MM.1S (cell line): Measurements from ENCODE around the gene C10orf67.

Experiments used
- DNase-seq: peaks from one replicate; pipeline ENCODE4 v3.0.0-alpha.2; 2015
- H2AFZ ChIP-seq: fragments of 300-600 bp; sonication (generic); 2 replicates; pipeline ENCODE4 v1.6.0; 2016; ENCODE audit warnings: antibody characterized with exemption, low read length
- H3F3A ChIP-seq: fragments of 300-600 bp; sonication (generic); 2 replicates; pipeline ENCODE4 v1.6.1; 2016; ENCODE audit warnings: mild to moderate bottlenecking, antibody characterized with exemption, low read length, moderate library complexity, mixed read lengths; ENCODE audit not compliant: insufficient read depth
- H3K27ac ChIP-seq: fragments of 300-600 bp; sonication (generic); 2 replicates; pipeline ENCODE4 v1.5.1; 2016; ENCODE audit warnings: mild to moderate bottlenecking, low read length
- H3K27me3 ChIP-seq: fragments of 300-600 bp; sonication (generic); replicated peaks from 2 replicates; pipeline ENCODE4 v1.6.0; 2016; ENCODE audit warnings: low read length; ENCODE audit not compliant: insufficient read depth
- H3K36me3 ChIP-seq: fragments of 300-600 bp; sonication (generic); replicated peaks from 2 replicates; pipeline ENCODE4 v1.6.1; 2016; ENCODE audit warnings: mild to moderate bottlenecking, low read length, mixed read lengths; ENCODE audit not compliant: insufficient read depth
- H3K4me1 ChIP-seq: fragments of 300-600 bp; sonication (generic); 2 replicates; pipeline ENCODE4 v1.6.1; 2016; ENCODE audit warnings: low read length, mixed read lengths
- H3K4me2 ChIP-seq: fragments of 300-600 bp; sonication (generic); 2 replicates; pipeline ENCODE4 v1.6.0; 2016; ENCODE audit warnings: low read depth, low read length
- H3K4me3 ChIP-seq: fragments of 300-600 bp; sonication (generic); 2 replicates; pipeline ENCODE4 v1.5.1; 2016; ENCODE audit warnings: low read length, mixed read lengths
- H3K79me2 ChIP-seq: fragments of 300-600 bp; sonication (generic); 2 replicates; pipeline ENCODE4 v1.6.1; 2016; ENCODE audit warnings: mixed run types, low read length, mixed read lengths
- H3K9ac ChIP-seq: fragments of 300-600 bp; sonication (generic); 2 replicates; pipeline ENCODE4 v1.6.1; 2016; ENCODE audit warnings: low read length, mixed read lengths
- H3K9me2 ChIP-seq: fragments of 300-600 bp; sonication (generic); replicated peaks from 2 replicates; pipeline ENCODE4 v1.6.1; 2016; ENCODE audit warnings: mild to moderate bottlenecking, low read length, mixed read lengths; ENCODE audit not compliant: insufficient read depth
- H3K9me3 ChIP-seq: fragments of 300-600 bp; sonication (generic); replicated peaks from 2 replicates; pipeline ENCODE4 v1.6.1; 2016; ENCODE audit warnings: mild to moderate bottlenecking, low read length, mixed read lengths; ENCODE audit not compliant: insufficient read depth
- H4K20me1 ChIP-seq: fragments of 300-600 bp; sonication (generic); 2 replicates; pipeline ENCODE4 v1.6.1; 2016; ENCODE audit warnings: mild to moderate bottlenecking, low read length, moderate library complexity, mixed read lengths; ENCODE audit not compliant: insufficient read depth
- EZH2 ChIP-seq: fragments of 300-600 bp; sonication (generic); optimal IDR thresholded peaks from 2 replicates; pipeline ENCODE3; 2017; ENCODE audit warnings: low read depth, mild to moderate bottlenecking, antibody characterized with exemption, low read length, mixed read lengths
- EZH2phosphoT487 ChIP-seq: fragments of 300-600 bp; sonication (generic); IDR thresholded peaks from 2 replicates; pipeline ENCODE4 v1.6.1; 2018; ENCODE audit warnings: antibody characterized with exemption, low read length
- TF ChIP-seq, protein P1 (sequence below): fragments of 300-600 bp; sonication (generic); IDR thresholded peaks from 2 replicates; pipeline ENCODE4 v1.5.1; 2016; ENCODE audit warnings: antibody characterized with exemption, low read length, mixed read lengths

The C10orf67 gene

DNA sequence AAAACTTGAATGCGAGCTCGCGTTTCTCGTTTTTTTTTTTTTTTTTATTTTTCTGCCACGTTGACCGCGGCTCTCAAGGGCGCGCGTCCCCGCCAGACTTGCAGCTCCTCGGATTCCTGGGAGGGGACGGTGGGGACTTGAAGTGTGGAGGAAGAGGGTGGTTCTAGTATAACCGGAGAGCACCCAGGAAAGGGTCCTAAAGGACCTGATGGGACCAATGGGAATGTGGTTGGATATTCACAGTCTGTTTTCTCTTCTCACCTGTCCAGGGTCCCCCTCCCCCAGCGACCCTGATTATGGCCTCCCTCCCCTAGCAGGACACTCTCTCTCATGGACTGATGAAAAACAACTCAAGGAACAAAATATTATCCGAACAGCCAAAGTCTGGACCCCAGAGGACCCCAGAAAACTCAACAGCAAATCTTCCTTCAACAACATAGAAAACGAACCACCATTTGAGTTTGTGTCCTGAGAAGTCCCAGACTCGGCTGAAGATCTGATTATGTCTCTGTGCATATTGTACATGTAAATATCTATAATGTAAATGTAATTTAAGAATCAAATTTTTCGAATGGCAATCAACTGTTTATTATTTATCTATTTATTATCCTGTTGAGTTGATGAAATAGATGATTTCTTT is 151.0 kb downstream of the C10orf67 start:
- Histone ChIP-seq H3K4me3 (no peak overlapping the region), H3K4me2 (no peak overlapping the region), H3K9me3 (no peaks in the 10 kb centered on the region), H4K20me1 (no peaks in the 10 kb centered on the region), H3K9ac (no peak overlapping the region), H3K4me1 (no peaks in the 10 kb centered on the region), H3K79me2 (no peaks in the 10 kb centered on the region), H3K9me2 (no peaks in the 10 kb centered on the region), H3K36me3 (no peaks in the 10 kb centered on the region), H3F3A (no peaks in the 10 kb centered on the region), H3K27ac (no peak overlapping the region), H3K27me3 (no peaks in the 10 kb centered on the region), H2AFZ (no peak overlapping the region)
- DNase-seq = no peak
- TF ChIP-seq EZH2phosphoT487 (no peak), EZH2 (no peak)

DNA sequence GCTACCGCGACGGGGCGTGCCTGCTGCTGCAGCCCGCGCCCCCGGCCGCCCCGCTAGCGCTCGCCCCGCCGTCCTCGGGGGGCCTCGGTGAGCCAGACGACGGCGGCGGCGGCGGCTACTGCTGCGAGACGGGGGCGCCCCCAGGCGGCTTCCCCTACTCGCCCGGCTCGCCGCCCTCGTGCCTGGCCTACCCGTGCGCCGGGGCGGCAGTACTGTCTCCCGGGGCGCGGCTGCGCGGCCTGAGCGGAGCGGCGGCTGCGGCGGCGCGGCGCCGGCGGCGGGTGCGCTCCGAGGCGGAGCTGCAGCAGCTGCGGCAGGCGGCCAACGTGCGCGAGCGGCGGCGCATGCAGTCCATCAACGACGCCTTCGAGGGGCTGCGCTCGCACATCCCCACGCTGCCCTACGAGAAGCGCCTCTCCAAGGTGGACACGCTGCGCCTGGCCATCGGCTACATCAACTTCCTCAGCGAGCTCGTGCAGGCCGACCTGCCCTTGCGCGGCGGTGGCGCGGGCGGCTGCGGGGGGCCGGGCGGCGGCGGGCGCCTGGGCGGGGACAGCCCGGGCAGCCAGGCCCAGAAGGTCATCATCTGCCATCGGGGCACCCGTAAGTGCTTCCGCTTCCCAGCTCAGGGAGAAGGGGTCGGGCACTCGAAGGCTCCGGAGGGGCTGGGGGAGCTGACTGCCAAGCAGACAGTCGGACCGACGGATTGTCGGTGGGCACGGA is 151.7 kb downstream of the C10orf67 start:
- Histone ChIP-seq H2AFZ (no peak overlapping the region), H3K4me2 (no peak overlapping the region), H3K4me1 (no peaks in the 10 kb centered on the region), H3K9me2 (no peaks in the 10 kb centered on the region), H3F3A (no peaks in the 10 kb centered on the region), H3K79me2 (no peaks in the 10 kb centered on the region), H3K4me3 (no peak overlapping the region), H3K9me3 (no peaks in the 10 kb centered on the region), H3K9ac (no peak overlapping the region), H3K27ac (no peak overlapping the region), H3K36me3 (no peaks in the 10 kb centered on the region), H3K27me3 (no peaks in the 10 kb centered on the region), H4K20me1 (no peaks in the 10 kb centered on the region)
- DNase-seq = no peak
- no peak for TF ChIP-seq EZH2phosphoT487
- TF ChIP-seq, protein P1, sequence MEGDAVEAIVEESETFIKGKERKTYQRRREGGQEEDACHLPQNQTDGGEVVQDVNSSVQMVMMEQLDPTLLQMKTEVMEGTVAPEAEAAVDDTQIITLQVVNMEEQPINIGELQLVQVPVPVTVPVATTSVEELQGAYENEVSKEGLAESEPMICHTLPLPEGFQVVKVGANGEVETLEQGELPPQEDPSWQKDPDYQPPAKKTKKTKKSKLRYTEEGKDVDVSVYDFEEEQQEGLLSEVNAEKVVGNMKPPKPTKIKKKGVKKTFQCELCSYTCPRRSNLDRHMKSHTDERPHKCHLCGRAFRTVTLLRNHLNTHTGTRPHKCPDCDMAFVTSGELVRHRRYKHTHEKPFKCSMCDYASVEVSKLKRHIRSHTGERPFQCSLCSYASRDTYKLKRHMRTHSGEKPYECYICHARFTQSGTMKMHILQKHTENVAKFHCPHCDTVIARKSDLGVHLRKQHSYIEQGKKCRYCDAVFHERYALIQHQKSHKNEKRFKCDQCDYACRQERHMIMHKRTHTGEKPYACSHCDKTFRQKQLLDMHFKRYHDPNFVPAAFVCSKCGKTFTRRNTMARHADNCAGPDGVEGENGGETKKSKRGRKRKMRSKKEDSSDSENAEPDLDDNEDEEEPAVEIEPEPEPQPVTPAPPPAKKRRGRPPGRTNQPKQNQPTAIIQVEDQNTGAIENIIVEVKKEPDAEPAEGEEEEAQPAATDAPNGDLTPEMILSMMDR = no peak

DNA sequence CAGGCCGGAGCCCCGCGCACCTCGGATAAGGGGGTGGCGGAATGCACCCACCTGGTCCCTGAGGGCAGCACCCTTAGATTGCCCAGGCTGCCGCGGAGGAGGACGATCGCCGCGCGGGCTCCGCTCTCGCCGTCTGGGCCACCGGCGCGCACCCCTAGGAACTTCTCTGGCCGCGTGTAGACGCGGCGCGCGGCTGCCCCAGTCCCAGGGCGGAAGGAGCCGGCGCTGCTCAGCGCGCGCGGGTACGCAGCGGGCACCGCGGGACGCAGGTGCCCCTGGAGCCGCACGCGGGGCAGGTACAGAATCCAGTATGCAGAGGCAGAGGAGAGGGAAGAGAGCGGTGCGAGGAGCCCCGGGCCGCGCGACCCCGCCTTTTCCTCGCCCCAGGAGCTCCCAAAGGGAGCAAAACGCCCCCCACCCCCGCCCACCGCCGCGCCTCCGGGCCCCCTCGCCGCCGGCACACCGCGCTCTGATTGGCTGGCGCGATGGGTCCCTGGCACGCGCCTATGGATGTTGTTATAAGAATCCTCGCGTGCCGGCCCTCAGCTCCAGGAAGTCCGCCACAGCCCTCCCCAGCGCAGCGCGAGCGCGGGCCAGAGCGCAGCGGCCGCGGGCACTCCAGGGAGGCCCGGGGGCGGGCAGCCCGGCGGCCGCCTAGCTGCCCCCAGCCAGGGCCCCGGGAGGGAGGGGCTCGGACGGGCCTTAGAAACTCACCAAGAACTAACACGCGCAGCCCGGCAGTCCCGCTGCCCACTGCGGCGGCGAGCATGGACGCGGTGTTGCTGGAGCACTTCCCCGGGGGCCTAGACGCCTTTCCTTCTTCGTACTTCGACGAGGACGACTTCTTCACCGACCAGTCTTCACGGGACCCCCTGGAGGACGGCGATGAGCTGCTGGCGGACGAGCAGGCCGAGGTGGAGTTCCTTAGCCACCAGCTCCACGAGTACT is 152.6 kb downstream of the C10orf67 start, which contains the start of gene PTF1A:
Gene PTF1A, plus strand, starts transcription at position 549 of the 948 bp plus-strand sequence. Its CDS starts 219 bp downstream, at position 768.
- Histone ChIP-seq H3K9me2 (no peaks in the 10 kb centered on the region), H3K79me2 (no peaks in the 10 kb centered on the region), H4K20me1 (no peaks in the 10 kb centered on the region), H3K27ac (no peak within 1 kb of the TSS), H3K9me3 (no peaks in the 10 kb centered on the region), H3K4me3 (no peak within 1 kb of the TSS), H3F3A (no peaks in the 10 kb centered on the region), H3K4me2 (no peak within 1 kb of the TSS), H3K27me3 (no peaks in the 10 kb centered on the region), H3K4me1 (no peaks in the 10 kb centered on the region), H3K36me3 (no peaks in the 10 kb centered on the region), H2AFZ (no peak within 1 kb of the TSS), H3K9ac (no peak within 1 kb of the TSS)
- no peak for TF ChIP-seq EZH2
- TF ChIP-seq, protein P1 = no peak
- TF ChIP-seq EZH2phosphoT487 = no peak
- DNase-seq = no peak
